K562 (cell line): Measurements from ENCODE around the gene DIAPH1. TPM values are rescaled to one million over a fixed set of nuclear protein-coding genes. Genes with fewer than 3 reads are reported as not detected.

ENCODE experiments used
- ASH1L ChIP-seq: fragments of 450-650 bp; IDR thresholded peaks from 2 replicates; pipeline ENCODE4 v1.6.1; 2018; ENCODE audit warnings: borderline replicate concordance, mild to moderate bottlenecking, low read depth; ENCODE audit not compliant: partially characterized antibody
- ATF3 ChIP-seq, 2 experiments: fragments of 450-650 bp in 1 of 2; sonication (generic) in 1 of 2; formaldehyde crosslinking in 1 of 2; IDR thresholded peaks in 1 of 2; conservative IDR thresholded peaks in 1 of 2; 2 replicates each; pipeline versions ENCODE4 v1.6.1 to v1.8.1; 2016 to 2023; ENCODE audit warnings: mild to moderate bottlenecking in 2 of 2, moderate library complexity in 2 of 2, inconsistent platforms in 1 of 2, missing genetic modification reagents in 1 of 2
- BMI1 ChIP-seq: fragments of 150-350 bp; IDR thresholded peaks from 2 replicates; pipeline ENCODE4 v1.6.1; 2014; ENCODE audit warnings: low read length
- CGGBP1 ChIP-seq: fragments of 250-450 bp; sonication (Bioruptor Pico); IDR thresholded peaks from 2 replicates; pipeline ENCODE4 v1.9.0; 2021; ENCODE audit warnings: mild to moderate bottlenecking
- E4F1 ChIP-seq: fragments of 250-450 bp; sonication (Bioruptor Pico); IDR thresholded peaks from 2 replicates; pipeline ENCODE4 v1.5.0; 2021; ENCODE audit warnings: mild to moderate bottlenecking, borderline replicate concordance
- EZH2 ChIP-seq: IDR thresholded peaks from 2 replicates; pipeline ENCODE4 v1.6.1; 2012; ENCODE audit warnings: low read depth, mild to moderate bottlenecking, inconsistent platforms, low read length, borderline replicate concordance
- JUND ChIP-seq, 2 experiments: IDR thresholded peaks; 2 replicates in 1 of 2; 3 replicates in 1 of 2; pipeline ENCODE4 v1.6.1; 2011; ENCODE audit warnings: borderline replicate concordance in 2 of 2, low read depth in 2 of 2, low read length in 2 of 2, improper control_type of control experiment in 1 of 2, missing biosample characterization in 1 of 2, missing genetic modification characterization in 1 of 2, missing genetic modification reagents in 1 of 2
- MAFK ChIP-seq: IDR thresholded peaks from 2 replicates; pipeline ENCODE4 v1.6.1; 2011; ENCODE audit warnings: low read length, improper control_type of control experiment
- PKNOX1 ChIP-seq: fragments of 450-650 bp; IDR thresholded peaks from 2 replicates; pipeline ENCODE4 v1.6.1; 2016
- RBM22 ChIP-seq: fragments of 200-400 bp; formaldehyde crosslinking; IDR thresholded peaks from 2 replicates; pipeline ENCODE4 v1.6.1; 2018; ENCODE audit warnings: low read length, low read depth; ENCODE audit not compliant: poor library complexity, severe bottlenecking
- RHOXF2B ChIP-seq: fragments of 250-450 bp; sonication (Bioruptor Pico); conservative IDR thresholded peaks from 2 replicates; pipeline ENCODE4 v1.5.1; 2021
- SOX6 ChIP-seq: fragments of 450-650 bp; IDR thresholded peaks from 2 replicates; pipeline ENCODE4 v1.6.1; 2014; ENCODE audit warnings: mild to moderate bottlenecking
- TCF3 ChIP-seq: sonication (generic); formaldehyde crosslinking; IDR thresholded peaks from 2 replicates; pipeline ENCODE4 v1.4.0; 2020; ENCODE audit warnings: mild to moderate bottlenecking, missing genetic modification reagents
- TRIM24 ChIP-seq, 2 experiments: fragments of 450-650 bp; IDR thresholded peaks; 2 replicates each; pipeline ENCODE4 v1.6.1; 2016
- ZMIZ1 ChIP-seq, 2 experiments: fragments of 150-350 bp in 1 of 2; IDR thresholded peaks; 2 replicates each; pipeline ENCODE4 v1.6.1; 2012 to 2016; ENCODE audit warnings: low read depth in 2 of 2, low read length in 2 of 2, mild to moderate bottlenecking in 1 of 2, moderate library complexity in 1 of 2
- ZNF212 ChIP-seq: fragments of 450-650 bp; formaldehyde crosslinking; IDR thresholded peaks from 2 replicates; pipeline ENCODE4 v1.4.0; 2020; ENCODE audit warnings: mild to moderate bottlenecking
- ZNF282 ChIP-seq: sonication (generic); formaldehyde crosslinking; IDR thresholded peaks from 2 replicates; pipeline ENCODE4 v1.8.1; 2023; ENCODE audit warnings: missing genetic modification reagents
- ZNF3 ChIP-seq: fragments of 250-450 bp; sonication (Bioruptor Pico); IDR thresholded peaks from 2 replicates; pipeline ENCODE4 v1.5.0; 2021; ENCODE audit warnings: mild to moderate bottlenecking, moderate library complexity
- ZNF324 ChIP-seq: fragments of 250-450 bp; sonication (Bioruptor Pico); IDR thresholded peaks from 2 replicates; pipeline ENCODE4 v1.4.0; 2020; ENCODE audit warnings: mild to moderate bottlenecking
- polyA plus RNA-seq, 8 experiments: library from polyadenylated mRNA; depleted of rRNA in 4 of 8; stranded (reverse) in 5 of 8; unstranded in 3 of 8; fragments of >200 nt; fragmentation: Nextera tagmentation in 2 of 8; fragmentation: Illumina TruSeq in 1 of 8; extraction: Ambion mirVana in 2 of 8; extraction: Trizol in 1 of 8; gene quantifications; 2 replicates each; pipeline versions ENCODE4 v1.2.1 to v1.2.3, GENCODE V29; 2011 to 2014; ENCODE audit warnings: inconsistent platforms in 1 of 8, missing spikeins in 1 of 8
- total RNA-seq, 7 experiments: library from RNA; depleted of rRNA in 6 of 7; stranded (reverse); fragments of >200 nt in 6 of 7; fragmentation: Illumina TruSeq in 2 of 7; extraction: Trizol in 2 of 7; gene quantifications; 2 replicates each; pipeline versions ENCODE4 v1.2.1 to v1.2.3, GENCODE V29; 2011 to 2021; ENCODE audit warnings: low replicate concordance in 1 of 7

DIAPH1 gene
- total and polyA plus RNA-seq, 9 of the 15 experiments (the other 6 are each of a cell fraction or from before 2014, with no cell fraction given) = 60.8 to 328 (median 97.8) TPM

- 0 out of 2 replicates have a peak, but pooled peaks have one; percentile 32 for TF ChIP-seq SOX6
- TF ChIP-seq JUND (IDR thresholded peaks at IDR 0.05; ENCODE audit: borderline replicate concordance, low read depth, low read length) = peak; percentile 70; the same call in 1 of the 2 replicates
- peak; percentile 50; the same call in 1 of the 3 replicates for TF ChIP-seq JUND (tag; IDR thresholded peaks at IDR 0.05; ENCODE audit: borderline replicate concordance, low read depth, low read length)
- no peak for TF ChIP-seq PKNOX1
- TF ChIP-seq TCF3 (CRISPR knock-in tag) = peak; percentile 18; the same call in 1 of the 2 replicates
- no peak for TF ChIP-seq BMI1
- no peak for TF ChIP-seq RBM22
- no peak for TF ChIP-seq ZNF212 (CRISPR knock-in tag)
- 0 out of 2 replicates have a peak, but pooled peaks have one; percentile 17 for TF ChIP-seq ATF3 (IDR thresholded peaks at IDR 0.05)
- no peak for TF ChIP-seq ATF3 (CRISPR knock-in tag; conservative IDR thresholded peaks at IDR 0.05)
- TF ChIP-seq ZNF324 (CRISPR knock-in tag) = no peak
- no peak for TF ChIP-seq RHOXF2B (CRISPR knock-in tag)
- no peak for TF ChIP-seq E4F1 (CRISPR knock-in tag)
- TF ChIP-seq ZMIZ1 (IDR thresholded peaks at IDR 0.05; ENCODE audit: low read depth in 2 of 2, low read length in 2 of 2) = no peak
- no peak for TF ChIP-seq ASH1L
- TF ChIP-seq ZNF282 (CRISPR knock-in tag) = no peak
- peak; percentile 88 for TF ChIP-seq MAFK
- TF ChIP-seq ZNF3 = no peak
- no peak for TF ChIP-seq CGGBP1
- TF ChIP-seq EZH2 = no peak
- 0 out of 4 replicates have a peak, but pooled peaks of 1 of the 2 experiments have one; percentile 21 for TF ChIP-seq TRIM24 (IDR thresholded peaks at IDR 0.05)
These were observed 23.0 kb upstream of the DIAPH1 start (continued) for GRCh38 chr5:141641634-141642267.
